HG02852 (cell line): ENCODE results near the gene LSM5.
A peak's percentile ranks its signal among the peaks of the same experiment; 100 is the strongest.
"Not testable (repeated sequence)": the region's sequence is repeated elsewhere in the genome, so short reads cannot be mapped to it uniquely, and the experiment has no call there.

Source experiments
- ATAC-seq: cut with Tn5 transposase; IDR thresholded peaks from one replicate; pipeline ENCODE4 v1.9.1; 2021; ENCODE audit warnings: mild to moderate bottlenecking, moderate library complexity; ENCODE audit not compliant: unreplicated experiment

Gene LSM5

GRCh38 chr7:32506266-32507054, 16.3 kb upstream of the LSM5 start:
- no peak for ATAC-seq

GRCh38 chr7:32502728-32503127, 12.5 kb upstream of the LSM5 start:
- no peak for ATAC-seq

- ATAC-seq: no peak
Observed at GRCh38 chr7:32501522-32501921, 11.3 kb upstream of the LSM5 start.

GRCh38 chr7:32500922-32501341, 10.8 kb upstream of the LSM5 start:
- ATAC-seq: peak; percentile 73

- not testable (repeated sequence) for ATAC-seq
Observed at GRCh38 chr7:32500216-32500615, 10.0 kb upstream of the LSM5 start.

- ATAC-seq: not testable (repeated sequence)
Observed at GRCh38 chr7:32499755-32500154, 9.6 kb upstream of the LSM5 start.

GRCh38 chr7:32496052-32496813, 6.1 kb upstream of the LSM5 start:
- ATAC-seq: no peak

GRCh38 chr7:32495298-32496051, 5.3 kb upstream of the LSM5 start, which contains the start of gene AVL9:
Gene AVL9 (plus strand): TSS chr7:32495489. CDS start chr7:32495710, 221 bp downstream.
- ATAC-seq: peak; percentile 96

GRCh38 chr7:32494946-32495297, 4.7 kb upstream of the LSM5 start:
- no peak for ATAC-seq

- ATAC-seq: peak; percentile 30
Observed at GRCh38 chr7:32489788-32490126, 423 bp downstream of the LSM5 start.

- ATAC-seq: no peak
Observed at GRCh38 chr7:32481921-32482320, 8.3 kb downstream of the LSM5 start.

GRCh38 chr7:32481176-32481575, 9.0 kb downstream of the LSM5 start:
- ATAC-seq: no peak

GRCh38 chr7:32479574-32480200, 10.5 kb downstream of the LSM5 start:
- ATAC-seq: no peak

GRCh38 chr7:32477649-32477980, 12.6 kb downstream of the LSM5 start:
- no peak for ATAC-seq

- no peak for ATAC-seq
Observed at GRCh38 chr7:32476816-32477648, 13.1 kb downstream of the LSM5 start.

GRCh38 chr7:32474008-32474407, 16.2 kb downstream of the LSM5 start:
- no peak for ATAC-seq

GRCh38 chr7:32472015-32472414, 18.2 kb downstream of the LSM5 start:
- no peak for ATAC-seq

GRCh38 chr7:32470871-32471270, 19.3 kb downstream of the LSM5 start:
- no peak for ATAC-seq

- not testable (repeated sequence) for ATAC-seq
Observed at GRCh38 chr7:32470004-32470403, 20.2 kb downstream of the LSM5 start.
